ENCODE data around the gene NDUFV2. TPM values are rescaled to one million over a fixed set of nuclear protein-coding genes. Genes with fewer than 3 reads are reported as not detected.

The NDUFV2 gene
- total and polyA plus RNA-seq, 2 of the 13 experiments (the other 11 are each of a cell fraction or from before 2014, with no cell fraction given): 216 to 299 TPM

- TF ChIP-seq ZBTB37 (CRISPR knock-in tag; IDR thresholded peaks at IDR 0.05): no peak; the same call in 1 of the 2 replicates
- no peak for TF ChIP-seq ZNF629 (CRISPR knock-in tag; conservative IDR thresholded peaks at IDR 0.05)
- TF ChIP-seq ZNF784 (CRISPR knock-in tag; IDR thresholded peaks at IDR 0.05; ENCODE audit: borderline replicate concordance): peak; percentile 53; the same call in 1 of the 2 replicates
- no peak for TF ChIP-seq GATAD2A (CRISPR knock-in tag; IDR thresholded peaks at IDR 0.05)
- no peak for TF ChIP-seq NCOA1 (CRISPR knock-in tag; IDR thresholded peaks at IDR 0.05)
- no peak for TF ChIP-seq TCF7L2 (IDR thresholded peaks at IDR 0.05; ENCODE audit: low read depth, low read length)
- TF ChIP-seq ISX (CRISPR knock-in tag; conservative IDR thresholded peaks at IDR 0.05): no peak
- TF ChIP-seq ZFP91 (CRISPR knock-in tag; IDR thresholded peaks at IDR 0.05; ENCODE audit: borderline replicate concordance): peak; percentile 86
- TF ChIP-seq AGO2 (optimal IDR thresholded peaks at IDR 0.05; ENCODE audit: low read depth, low read length): peak; percentile 52
- TF ChIP-seq LCORL (IDR thresholded peaks at IDR 0.05): 0 out of 2 replicates have a peak, but pooled peaks have one; percentile 7
- TF ChIP-seq LCORL (CRISPR knock-in tag; IDR thresholded peaks at IDR 0.05): peak; percentile 60
- no peak for TF ChIP-seq SRSF9 (IDR thresholded peaks at IDR 0.05; ENCODE audit: borderline replicate concordance, insufficient read depth, low read depth, low read length, poor library complexity, severe bottlenecking)
- no peak; the same call in 1 of the 2 replicates for TF ChIP-seq AHDC1 (CRISPR knock-in tag; IDR thresholded peaks at IDR 0.05; ENCODE audit: borderline replicate concordance)
- no peak for TF ChIP-seq CEBPG (CRISPR knock-in tag; IDR thresholded peaks at IDR 0.05)
- TF ChIP-seq ZNF274 (CRISPR knock-in tag; IDR thresholded peaks at IDR 0.05): peak; percentile 32; the same call in 1 of the 2 replicates
- TF ChIP-seq IRF1 (CRISPR knock-in tag; IDR thresholded peaks at IDR 0.05; ENCODE audit: low read depth): no peak
- TF ChIP-seq ZNF598 (CRISPR knock-in tag; IDR thresholded peaks at IDR 0.05; ENCODE audit: borderline replicate concordance): peak; percentile 85; the same call in 1 of the 2 replicates
- TF ChIP-seq NR1H2 (CRISPR knock-in tag; IDR thresholded peaks at IDR 0.05; ENCODE audit: borderline replicate concordance, low read depth): 0 out of 2 replicates have a peak, but pooled peaks have one; percentile 71
Measured at GRCh38 chr18:9102508-9103375, at the start of gene NDUFV2 (continued).
